Ishikawa (cell line): ENCODE data around the gene SACS.

ENCODE experiments used
- CEBPB ChIP-seq: IDR thresholded peaks from 2 replicates; pipeline ENCODE4 v1.6.1; 2012
- CREB1 ChIP-seq: IDR thresholded peaks from 2 replicates; pipeline ENCODE4 v1.6.1; 2012; ENCODE audit warnings: low read depth
- EP300 ChIP-seq: IDR thresholded peaks from 2 replicates; pipeline ENCODE4 v1.6.1; 2012; ENCODE audit warnings: borderline replicate concordance
- FOXM1 ChIP-seq: IDR thresholded peaks from 2 replicates; pipeline ENCODE4 v1.6.1; 2012; ENCODE audit warnings: low read depth, borderline replicate concordance
- MAX ChIP-seq: IDR thresholded peaks from 2 replicates; pipeline ENCODE4 v1.6.1; 2012
- NFIC ChIP-seq: IDR thresholded peaks from 2 replicates; pipeline ENCODE4 v1.6.1; 2012
- RAD21 ChIP-seq: IDR thresholded peaks from 2 replicates; pipeline ENCODE4 v1.6.1; 2012; ENCODE audit warnings: low read depth
- REST ChIP-seq: IDR thresholded peaks from 2 replicates; pipeline ENCODE4 v1.6.1; 2012; ENCODE audit warnings: low read depth, mild to moderate bottlenecking
- TAF1 ChIP-seq: IDR thresholded peaks from 2 replicates; pipeline ENCODE4 v1.6.1; 2012; ENCODE audit warnings: low read depth, mild to moderate bottlenecking
- TCF12 ChIP-seq: IDR thresholded peaks from 2 replicates; pipeline ENCODE4 v1.6.1; 2012; ENCODE audit warnings: low read depth
- USF1 ChIP-seq: IDR thresholded peaks from 2 replicates; pipeline ENCODE4 v1.6.1; 2012
- YY1 ChIP-seq: IDR thresholded peaks from 2 replicates; pipeline ENCODE4 v1.6.1; 2012; ENCODE audit warnings: low read depth

GRCh38 chr13:23458989-23459388, 25.5 kb upstream of the SACS start:
- no peak for TF ChIP-seq YY1
- TF ChIP-seq RAD21 = no peak
- TF ChIP-seq TAF1 = no peak
- no peak for TF ChIP-seq CREB1
- TF ChIP-seq FOXM1 = no peak
- no peak for TF ChIP-seq MAX
- no peak for TF ChIP-seq USF1
- no peak for TF ChIP-seq NFIC
- TF ChIP-seq REST = no peak
- no peak for TF ChIP-seq CEBPB
- no peak for TF ChIP-seq EP300
- TF ChIP-seq TCF12 = no peak
